Liver (tissue), 9 donors: Measurements from ENCODE around the gene KRTAP5-6. TPM values are rescaled to one million over a fixed set of nuclear protein-coding genes. Genes with fewer than 3 reads are reported as not detected.

ENCODE experiments used
- DNase-seq: peaks from one replicate; pipeline ENCODE4 v3.0.0-alpha.2; 2017; ENCODE audit warnings: low spot score
- H3K27ac ChIP-seq, 2 donors: one replicate each; pipeline ENCODE4 v1.7.0; 2013; ENCODE audit warnings: inconsistent platforms in 2 of 2, low read length in 2 of 2, control low read depth in 1 of 2, low read depth in 1 of 2, mild to moderate bottlenecking in 1 of 2
- H3K27me3 ChIP-seq, 4 donors: one replicate each; pipeline versions ENCODE4 v1.6.1 to v1.7.0; 2013; ENCODE audit warnings: low read length in 3 of 4, inconsistent platforms in 1 of 4, mild to moderate bottlenecking in 1 of 4, moderate library complexity in 1 of 4; ENCODE audit not compliant: control insufficient read depth in 4 of 4, insufficient read depth in 4 of 4
- H3K36me3 ChIP-seq, 4 donors: one replicate each; pipeline versions ENCODE4 v1.6.1 to v1.7.0; 2013; ENCODE audit warnings: low read length in 3 of 4, mild to moderate bottlenecking in 3 of 4, low read depth in 1 of 4, moderate library complexity in 1 of 4; ENCODE audit not compliant: control insufficient read depth in 4 of 4, insufficient read depth in 3 of 4
- H3K4me1 ChIP-seq, 4 donors: one replicate each; pipeline versions ENCODE4 v1.6.1 to v1.7.0; 2013; ENCODE audit warnings: low read length in 3 of 4, mild to moderate bottlenecking in 3 of 4, moderate library complexity in 1 of 4; ENCODE audit not compliant: control insufficient read depth in 4 of 4, insufficient read depth in 4 of 4
- H3K4me3 ChIP-seq, 3 donors: one replicate each; pipeline versions ENCODE4 v1.6.1 to v1.7.0; 2013; ENCODE audit warnings: low read length in 3 of 3, control low read depth in 1 of 3, low read depth in 1 of 3, mild to moderate bottlenecking in 1 of 3
- H3K9ac ChIP-seq, 2 donors: one replicate each; pipeline ENCODE4 v1.7.0; 2013; ENCODE audit warnings: low read length in 2 of 2, mild to moderate bottlenecking in 2 of 2, moderate library complexity in 2 of 2, control low read depth in 1 of 2, low read depth in 1 of 2
- H3K9me3 ChIP-seq, 4 donors: one replicate each; pipeline versions ENCODE4 v1.6.1 to v1.7.0; 2013; ENCODE audit warnings: low read length in 3 of 4; ENCODE audit not compliant: control insufficient read depth in 4 of 4
- EGR1 ChIP-seq, 2 donors: IDR thresholded peaks; 2 replicates each; pipeline ENCODE4 v1.6.1; 2016 to 2018; ENCODE audit warnings: antibody characterized with exemption in 2 of 2, low read depth in 2 of 2
- FOXA1 ChIP-seq: IDR thresholded peaks from 2 replicates; pipeline ENCODE4 v1.6.1; 2016; ENCODE audit warnings: antibody characterized with exemption
- FOXA2 ChIP-seq: IDR thresholded peaks from 2 replicates; pipeline ENCODE4 v1.6.1; 2016; ENCODE audit warnings: antibody characterized with exemption
- GABPA ChIP-seq, 2 donors: IDR thresholded peaks in 1 of 2; conservative IDR thresholded peaks in 1 of 2; 2 replicates each; pipeline ENCODE4 v1.6.1; 2016; ENCODE audit warnings: antibody characterized with exemption in 2 of 2, mild to moderate bottlenecking in 1 of 2, moderate library complexity in 1 of 2
- HNF4A ChIP-seq, 2 donors: conservative IDR thresholded peaks; 2 replicates each; pipeline ENCODE4 v1.6.1; 2016; ENCODE audit warnings: antibody characterized with exemption in 2 of 2, mild to moderate bottlenecking in 2 of 2
- HNF4G ChIP-seq: IDR thresholded peaks from 2 replicates; pipeline ENCODE4 v1.6.1; 2016; ENCODE audit warnings: antibody characterized with exemption
- JUND ChIP-seq, 2 donors: IDR thresholded peaks; 2 replicates each; pipeline ENCODE4 v1.6.1; 2016; ENCODE audit warnings: antibody characterized with exemption in 2 of 2
- NR2F2 ChIP-seq: IDR thresholded peaks from 2 replicates; pipeline ENCODE4 v1.6.1; 2016; ENCODE audit warnings: antibody characterized with exemption
- RAD21 ChIP-seq, 2 donors: IDR thresholded peaks; 2 replicates each; pipeline ENCODE4 v1.6.1; 2016; ENCODE audit warnings: antibody characterized with exemption in 2 of 2, mild to moderate bottlenecking in 2 of 2
- RXRA ChIP-seq, 2 donors: IDR thresholded peaks; 2 replicates each; pipeline ENCODE4 v1.6.1; 2017 to 2018; ENCODE audit warnings: antibody characterized with exemption in 2 of 2, mild to moderate bottlenecking in 1 of 2
- SP1 ChIP-seq: IDR thresholded peaks from 2 replicates; pipeline ENCODE4 v1.6.1; 2018; ENCODE audit warnings: antibody characterized with exemption, mild to moderate bottlenecking
- TAF1 ChIP-seq: conservative IDR thresholded peaks from 2 replicates; pipeline ENCODE4 v1.6.1; 2016; ENCODE audit warnings: antibody characterized with exemption, mild to moderate bottlenecking
- YY1 ChIP-seq: IDR thresholded peaks from 2 replicates; pipeline ENCODE4 v1.6.1; 2016; ENCODE audit warnings: antibody characterized with exemption, mild to moderate bottlenecking
- WGBS: extraction: QIAGEN DNeasy Blood & Tissue Kit; methylation state at CpG from one replicate; pipeline ENCODE4 v1.1.7; 2013; 5-methylcytosine and 5-hydroxymethylcytosine counted together
- polyA plus RNA-seq, 2 donors: library from polyadenylated mRNA; stranded (reverse) in 1 of 2; unstranded in 1 of 2; fragments of 200-250 nt in 1 of 2; fragments of >200 nt in 1 of 2; fragmentation: Nextera tagmentation in 1 of 2; extraction: Ambion mirVana in 1 of 2; gene quantifications; one replicate each; pipeline versions ENCODE4 v1.2.1 to v1.2.3, GENCODE V29; 2013 to 2015
- total RNA-seq, 2 donors: library from RNA; depleted of rRNA; stranded (reverse); fragments of >200 nt; gene quantifications; one replicate each; pipeline ENCODE4 v1.2.3, GENCODE V29; 2014
- TF ChIP-seq, protein P1 (sequence below): IDR thresholded peaks from 2 replicates; pipeline ENCODE4 v1.6.1; 2016; ENCODE audit warnings: antibody characterized with exemption, mild to moderate bottlenecking
- TF ChIP-seq, protein P2 (sequence below): IDR thresholded peaks from 2 replicates; pipeline ENCODE4 v1.6.1; 2016; ENCODE audit warnings: antibody characterized with exemption
- TF ChIP-seq, protein P3 (sequence below): IDR thresholded peaks from 2 replicates; pipeline ENCODE4 v1.6.1; 2016; ENCODE audit warnings: antibody characterized with exemption
- TF ChIP-seq, protein P4 (sequence below): IDR thresholded peaks from 2 replicates; pipeline ENCODE4 v1.6.1; 2016; ENCODE audit warnings: antibody characterized with exemption
- TF ChIP-seq, protein P5 (sequence below): fragments of 150-350 bp; IDR thresholded peaks from 2 replicates; pipeline ENCODE4 v1.5.1; 2017; ENCODE audit warnings: improper control_type of control experiment, low read depth, low read length; ENCODE audit not compliant: missing input control
- donor health status: healthy.
- donor health status: healthy.
- donor health status: healthy.
- donor health status: healthy.
- donor health status: healthy.

Gene KRTAP5-6
- total and polyA plus RNA-seq, 4 donors = 0.84 to 1.2 TPM; not detected in 2

DNA sequence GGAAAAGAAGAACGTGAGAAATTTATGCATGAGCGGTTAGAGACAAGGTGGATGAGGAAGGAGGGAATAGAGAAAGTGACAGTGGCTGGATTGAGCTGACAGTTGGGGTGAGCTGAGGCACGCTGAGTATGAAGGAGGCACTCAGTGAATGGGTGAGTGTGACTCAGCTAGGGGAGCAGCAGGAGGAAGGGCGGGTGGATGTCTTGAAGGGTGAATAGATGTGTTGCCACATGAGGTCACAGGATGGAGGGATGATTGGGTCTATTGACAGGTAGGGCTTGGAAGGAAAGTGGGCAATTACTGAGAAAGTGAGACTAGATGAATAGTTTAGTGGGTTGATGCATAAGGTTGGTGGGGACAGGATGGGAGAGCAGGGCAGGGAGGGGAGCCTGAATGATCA, 45.4 kb downstream of the KRTAP5-6 start:
- DNase-seq = no peak
- H3K27me3 ChIP-seq = peaks cover 0 to 2% (median 0%) of the 10 kb centered on the region in 4 donors

More for the DNA sequence above, 45.4 kb downstream of the KRTAP5-6 start:
- H3K4me1 ChIP-seq = peaks cover 0 to 9% (median 1%) of the 10 kb centered on the region in 4 donors
- H3K4me3 ChIP-seq = no peak overlapping the region
- peaks cover 2 to 10% (median 5%) of the 10 kb centered on the region in 4 donors for H3K9me3 ChIP-seq
- TF ChIP-seq SP1 = no peak
- TF ChIP-seq, protein P1, sequence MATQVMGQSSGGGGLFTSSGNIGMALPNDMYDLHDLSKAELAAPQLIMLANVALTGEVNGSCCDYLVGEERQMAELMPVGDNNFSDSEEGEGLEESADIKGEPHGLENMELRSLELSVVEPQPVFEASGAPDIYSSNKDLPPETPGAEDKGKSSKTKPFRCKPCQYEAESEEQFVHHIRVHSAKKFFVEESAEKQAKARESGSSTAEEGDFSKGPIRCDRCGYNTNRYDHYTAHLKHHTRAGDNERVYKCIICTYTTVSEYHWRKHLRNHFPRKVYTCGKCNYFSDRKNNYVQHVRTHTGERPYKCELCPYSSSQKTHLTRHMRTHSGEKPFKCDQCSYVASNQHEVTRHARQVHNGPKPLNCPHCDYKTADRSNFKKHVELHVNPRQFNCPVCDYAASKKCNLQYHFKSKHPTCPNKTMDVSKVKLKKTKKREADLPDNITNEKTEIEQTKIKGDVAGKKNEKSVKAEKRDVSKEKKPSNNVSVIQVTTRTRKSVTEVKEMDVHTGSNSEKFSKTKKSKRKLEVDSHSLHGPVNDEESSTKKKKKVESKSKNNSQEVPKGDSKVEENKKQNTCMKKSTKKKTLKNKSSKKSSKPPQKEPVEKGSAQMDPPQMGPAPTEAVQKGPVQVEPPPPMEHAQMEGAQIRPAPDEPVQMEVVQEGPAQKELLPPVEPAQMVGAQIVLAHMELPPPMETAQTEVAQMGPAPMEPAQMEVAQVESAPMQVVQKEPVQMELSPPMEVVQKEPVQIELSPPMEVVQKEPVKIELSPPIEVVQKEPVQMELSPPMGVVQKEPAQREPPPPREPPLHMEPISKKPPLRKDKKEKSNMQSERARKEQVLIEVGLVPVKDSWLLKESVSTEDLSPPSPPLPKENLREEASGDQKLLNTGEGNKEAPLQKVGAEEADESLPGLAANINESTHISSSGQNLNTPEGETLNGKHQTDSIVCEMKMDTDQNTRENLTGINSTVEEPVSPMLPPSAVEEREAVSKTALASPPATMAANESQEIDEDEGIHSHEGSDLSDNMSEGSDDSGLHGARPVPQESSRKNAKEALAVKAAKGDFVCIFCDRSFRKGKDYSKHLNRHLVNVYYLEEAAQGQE = no peak
- no peak for TF ChIP-seq JUND (IDR thresholded peaks at IDR 0.05)
- TF ChIP-seq, protein P2, sequence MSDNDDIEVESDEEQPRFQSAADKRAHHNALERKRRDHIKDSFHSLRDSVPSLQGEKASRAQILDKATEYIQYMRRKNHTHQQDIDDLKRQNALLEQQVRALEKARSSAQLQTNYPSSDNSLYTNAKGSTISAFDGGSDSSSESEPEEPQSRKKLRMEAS = no peak
- TF ChIP-seq NR2F2 = no peak
- TF ChIP-seq HNF4G = no peak
- TF ChIP-seq EGR1 (IDR thresholded peaks at IDR 0.05; ENCODE audit: low read depth in 2 of 2) = no peak
- no peak for TF ChIP-seq RAD21 (IDR thresholded peaks at IDR 0.05)
- no peak for TF ChIP-seq YY1
- TF ChIP-seq FOXA2 = no peak
- no peak for TF ChIP-seq FOXA1
- TF ChIP-seq, protein P3, sequence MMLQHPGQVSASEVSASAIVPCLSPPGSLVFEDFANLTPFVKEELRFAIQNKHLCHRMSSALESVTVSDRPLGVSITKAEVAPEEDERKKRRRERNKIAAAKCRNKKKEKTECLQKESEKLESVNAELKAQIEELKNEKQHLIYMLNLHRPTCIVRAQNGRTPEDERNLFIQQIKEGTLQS = no peak
- TF ChIP-seq, protein P4, sequence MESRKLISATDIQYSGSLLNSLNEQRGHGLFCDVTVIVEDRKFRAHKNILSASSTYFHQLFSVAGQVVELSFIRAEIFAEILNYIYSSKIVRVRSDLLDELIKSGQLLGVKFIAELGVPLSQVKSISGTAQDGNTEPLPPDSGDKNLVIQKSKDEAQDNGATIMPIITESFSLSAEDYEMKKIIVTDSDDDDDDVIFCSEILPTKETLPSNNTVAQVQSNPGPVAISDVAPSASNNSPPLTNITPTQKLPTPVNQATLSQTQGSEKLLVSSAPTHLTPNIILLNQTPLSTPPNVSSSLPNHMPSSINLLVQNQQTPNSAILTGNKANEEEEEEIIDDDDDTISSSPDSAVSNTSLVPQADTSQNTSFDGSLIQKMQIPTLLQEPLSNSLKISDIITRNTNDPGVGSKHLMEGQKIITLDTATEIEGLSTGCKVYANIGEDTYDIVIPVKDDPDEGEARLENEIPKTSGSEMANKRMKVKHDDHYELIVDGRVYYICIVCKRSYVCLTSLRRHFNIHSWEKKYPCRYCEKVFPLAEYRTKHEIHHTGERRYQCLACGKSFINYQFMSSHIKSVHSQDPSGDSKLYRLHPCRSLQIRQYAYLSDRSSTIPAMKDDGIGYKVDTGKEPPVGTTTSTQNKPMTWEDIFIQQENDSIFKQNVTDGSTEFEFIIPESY = no peak
- TF ChIP-seq RXRA (IDR thresholded peaks at IDR 0.05) = no peak
- TF ChIP-seq HNF4A (conservative IDR thresholded peaks at IDR 0.05) = no peak
- TF ChIP-seq GABPA (IDR thresholded peaks at IDR 0.05 in 1 of 2, conservative IDR thresholded peaks at IDR 0.05 in 1 of 2) = no peak
- TF ChIP-seq, protein P5, sequence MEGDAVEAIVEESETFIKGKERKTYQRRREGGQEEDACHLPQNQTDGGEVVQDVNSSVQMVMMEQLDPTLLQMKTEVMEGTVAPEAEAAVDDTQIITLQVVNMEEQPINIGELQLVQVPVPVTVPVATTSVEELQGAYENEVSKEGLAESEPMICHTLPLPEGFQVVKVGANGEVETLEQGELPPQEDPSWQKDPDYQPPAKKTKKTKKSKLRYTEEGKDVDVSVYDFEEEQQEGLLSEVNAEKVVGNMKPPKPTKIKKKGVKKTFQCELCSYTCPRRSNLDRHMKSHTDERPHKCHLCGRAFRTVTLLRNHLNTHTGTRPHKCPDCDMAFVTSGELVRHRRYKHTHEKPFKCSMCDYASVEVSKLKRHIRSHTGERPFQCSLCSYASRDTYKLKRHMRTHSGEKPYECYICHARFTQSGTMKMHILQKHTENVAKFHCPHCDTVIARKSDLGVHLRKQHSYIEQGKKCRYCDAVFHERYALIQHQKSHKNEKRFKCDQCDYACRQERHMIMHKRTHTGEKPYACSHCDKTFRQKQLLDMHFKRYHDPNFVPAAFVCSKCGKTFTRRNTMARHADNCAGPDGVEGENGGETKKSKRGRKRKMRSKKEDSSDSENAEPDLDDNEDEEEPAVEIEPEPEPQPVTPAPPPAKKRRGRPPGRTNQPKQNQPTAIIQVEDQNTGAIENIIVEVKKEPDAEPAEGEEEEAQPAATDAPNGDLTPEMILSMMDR = no peak
- TF ChIP-seq TAF1 = no peak
- H3K36me3 ChIP-seq = no peaks in the 10 kb centered on the region
- H3K9ac ChIP-seq = no peak overlapping the region
- no peak overlapping the region for H3K27ac ChIP-seq
- 68% methylated on average over 4 of the region's 4 CpGs for WGBS
